GM18519 (cell line): Measurements from ENCODE around the gene NUP50.
"Not testable (repeated sequence)": the region's sequence is repeated elsewhere in the genome, so short reads cannot be mapped to it uniquely, and the experiment has no call there.

Source experiments
- ATAC-seq: cut with Tn5 transposase; IDR thresholded peaks from one replicate; pipeline ENCODE4 v1.9.1; 2021; ENCODE audit warnings: mild to moderate bottlenecking, moderate library complexity; ENCODE audit not compliant: unreplicated experiment, low FRiP score

Gene NUP50

DNA sequence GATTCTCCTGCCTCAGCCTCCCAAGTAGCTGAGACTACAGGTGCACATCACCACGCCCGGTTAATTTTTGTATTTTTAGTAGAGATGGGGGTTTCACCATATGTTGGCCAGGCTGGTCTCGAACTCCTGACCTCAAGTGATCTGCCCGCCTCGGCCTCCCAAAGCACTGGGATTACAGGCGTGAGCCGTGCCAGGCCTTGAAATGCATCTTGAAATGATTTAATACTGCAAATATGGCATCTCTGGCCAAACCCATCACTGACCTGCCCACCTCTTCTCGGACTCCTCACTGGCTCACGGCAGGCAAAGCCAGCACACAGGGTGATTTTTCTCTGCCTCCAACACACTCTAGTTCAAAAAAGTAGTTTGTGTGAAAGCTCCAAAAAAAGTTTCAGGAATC is 28.0 kb downstream of the NUP50 start:
- not testable (repeated sequence) for ATAC-seq

DNA sequence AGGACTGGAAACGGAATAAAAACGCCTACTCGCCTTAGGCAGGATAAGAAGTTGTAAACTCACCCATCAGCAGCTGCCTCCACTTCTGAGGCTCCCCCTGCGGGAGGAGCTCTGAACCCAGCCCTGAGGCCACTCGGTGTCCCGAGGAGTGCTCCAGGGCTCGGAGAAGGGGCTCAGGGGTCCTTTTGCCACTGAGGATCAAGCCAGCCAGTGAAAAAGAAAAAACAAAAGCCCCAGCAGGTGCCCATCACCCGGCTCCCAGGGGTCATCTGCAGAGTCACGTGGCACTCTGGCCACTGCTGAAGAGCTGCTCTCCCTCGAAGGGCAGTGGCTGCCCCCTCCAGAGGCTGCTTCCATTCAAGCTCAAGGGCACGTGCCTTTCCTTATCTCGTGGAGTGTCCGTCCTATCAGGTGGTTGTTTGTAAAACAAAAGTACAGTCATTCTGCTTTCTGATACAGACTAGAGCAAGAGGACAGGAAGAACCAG is 29.0 kb downstream of the NUP50 start:
- ATAC-seq, result no peak

DNA sequence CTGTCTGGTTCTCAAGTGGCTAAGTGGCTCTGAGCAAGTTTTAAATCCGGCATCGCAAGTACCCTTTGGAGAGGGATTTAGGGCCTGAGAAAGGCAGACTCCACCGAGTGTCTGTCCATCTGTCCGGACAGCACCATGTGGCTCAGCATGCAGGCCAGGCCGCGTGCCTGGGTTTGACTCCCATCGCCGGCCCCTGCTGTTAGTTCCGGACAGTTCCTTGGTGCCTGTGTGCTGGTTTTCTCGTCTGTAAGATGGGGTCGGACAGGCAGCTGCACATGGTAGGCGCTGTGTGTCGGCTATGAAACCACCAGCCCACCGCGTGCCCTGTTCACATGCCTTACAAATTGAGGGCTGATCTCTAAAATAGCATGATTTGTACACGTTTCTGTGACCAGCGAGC is 31.0 kb downstream of the NUP50 start:
- no peak for ATAC-seq

DNA sequence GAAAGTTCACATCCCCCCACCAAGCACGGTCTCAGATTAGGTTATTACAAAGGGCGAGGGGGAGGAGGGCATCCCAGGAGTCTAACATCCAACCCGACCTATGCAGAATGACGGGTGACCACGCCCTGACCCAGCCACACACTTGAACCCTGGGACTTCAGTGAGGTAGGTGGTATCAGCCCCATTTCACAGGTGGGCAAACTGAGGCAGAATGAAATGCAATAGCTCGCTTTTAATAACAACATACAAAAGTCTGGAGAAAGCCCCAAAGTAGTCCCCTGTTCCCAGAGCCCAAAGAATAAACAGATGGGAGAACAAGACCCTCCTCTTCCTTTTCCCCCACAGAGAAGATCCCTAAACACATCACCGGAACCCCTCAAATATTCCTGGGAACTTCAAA is 31.9 kb downstream of the NUP50 start:
- ATAC-seq, result no peak

DNA sequence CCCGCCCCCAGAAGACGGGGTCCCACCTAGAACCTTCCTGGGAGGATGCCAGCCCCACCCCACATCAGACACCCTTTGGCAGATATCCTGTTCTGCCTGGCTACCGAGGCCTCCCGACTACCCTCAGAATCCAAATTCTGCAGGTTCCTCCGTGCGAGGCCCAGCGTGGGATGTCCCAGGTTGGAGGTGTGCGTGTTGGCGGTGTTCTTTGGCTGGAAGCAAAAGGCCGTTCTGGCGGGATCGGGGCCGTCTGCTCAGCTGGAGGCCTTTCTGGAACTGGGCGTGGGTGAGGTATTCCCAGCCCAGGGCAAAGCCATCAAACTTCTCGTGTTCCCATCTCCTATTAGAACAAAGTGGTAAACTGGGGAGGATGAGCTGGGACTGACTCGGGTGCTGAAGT is 32.6 kb downstream of the NUP50 start:
- ATAC-seq, result no peak

DNA sequence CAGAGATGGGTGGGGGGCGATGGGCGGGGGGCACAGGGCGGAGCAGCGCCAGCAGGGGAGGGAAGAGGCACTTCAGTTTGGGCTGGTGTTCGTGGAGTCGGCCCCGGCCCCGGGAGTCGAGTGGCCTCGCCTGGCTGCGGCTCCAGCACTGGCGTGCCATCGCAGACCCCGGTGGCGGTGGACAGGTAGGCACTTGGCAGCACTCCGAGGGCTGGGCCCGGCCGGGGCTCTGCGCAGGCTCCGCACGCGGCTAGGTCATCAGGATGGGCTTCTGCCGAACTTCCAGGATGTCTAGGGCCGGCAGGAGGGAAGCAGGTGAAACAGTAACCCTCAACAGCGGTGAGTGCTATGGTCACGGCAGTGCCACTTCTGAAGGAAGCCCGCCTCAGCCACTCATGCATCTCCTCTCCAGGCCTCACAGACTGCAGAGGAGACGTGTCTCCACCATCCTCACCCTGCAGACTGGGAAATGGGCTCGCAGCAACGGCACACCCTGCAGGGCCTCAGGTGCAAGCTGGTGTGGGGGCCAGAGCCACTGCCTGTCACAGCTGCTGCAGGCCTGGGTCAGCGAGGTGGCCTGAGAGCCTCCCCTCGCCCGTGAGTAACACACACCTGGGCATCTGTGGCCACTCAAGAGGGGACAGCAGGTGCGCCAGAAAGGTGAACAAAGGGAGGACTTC is 33.3 kb downstream of the NUP50 start:
- ATAC-seq, result no peak

DNA sequence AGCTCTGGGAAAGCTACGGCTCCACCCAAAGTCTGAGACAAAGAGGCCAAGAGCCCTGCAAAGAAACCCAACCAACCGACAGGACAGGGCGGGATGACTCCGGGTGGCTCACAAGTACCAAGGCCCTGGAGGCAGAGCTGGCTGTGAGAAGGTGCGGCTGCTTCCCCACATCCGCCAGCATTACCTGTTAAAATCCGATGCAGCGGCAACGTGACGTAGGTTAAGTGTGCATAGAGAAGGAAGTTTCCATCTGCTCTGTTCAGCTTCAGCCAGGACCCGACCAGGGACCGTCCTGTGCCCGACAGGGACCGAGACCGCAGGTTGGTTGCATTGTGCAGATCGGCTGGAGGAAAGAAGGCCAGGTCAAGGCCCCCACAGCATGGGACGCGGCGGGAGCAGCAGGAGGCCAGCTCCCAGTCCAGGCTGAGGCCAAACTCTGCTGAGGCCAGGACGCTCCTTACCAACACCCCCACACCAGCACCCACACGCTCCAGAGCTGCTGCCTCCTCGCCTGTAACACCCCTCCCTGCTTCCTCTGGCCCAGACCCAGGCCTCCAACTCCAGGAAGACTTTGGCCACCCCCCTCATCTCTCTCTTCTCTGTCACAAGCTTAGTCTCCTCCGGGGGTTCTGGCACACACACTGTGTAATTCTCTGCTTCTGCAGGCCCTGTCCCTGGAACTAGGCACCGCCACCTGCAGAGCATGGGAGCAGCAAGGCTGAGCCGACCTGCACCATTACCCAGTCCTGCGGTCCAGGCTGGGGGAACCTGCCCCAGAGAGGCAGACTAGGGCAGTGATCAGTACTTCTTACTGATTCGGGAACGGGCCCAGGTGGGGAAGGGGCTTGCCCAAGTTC is 34.1 kb downstream of the NUP50 start:
- no peak for ATAC-seq

DNA sequence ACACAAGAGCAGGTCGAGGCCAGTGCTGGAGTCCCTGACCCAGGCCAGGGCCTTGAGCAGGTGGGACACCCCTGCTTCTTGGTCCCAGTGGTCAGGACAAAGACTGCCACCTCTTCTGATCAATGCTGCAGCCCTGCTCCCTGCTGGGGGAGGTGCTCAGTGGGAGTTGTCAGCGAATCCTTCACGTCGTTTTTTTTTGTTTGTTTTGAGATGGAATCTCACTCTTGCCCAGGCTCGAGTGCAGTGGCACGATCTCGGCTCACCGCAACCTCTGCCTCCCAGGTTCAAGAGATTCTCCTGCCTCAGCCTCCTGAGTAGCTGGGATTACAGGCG is 34.7 kb downstream of the NUP50 start:
- ATAC-seq, result no peak

DNA sequence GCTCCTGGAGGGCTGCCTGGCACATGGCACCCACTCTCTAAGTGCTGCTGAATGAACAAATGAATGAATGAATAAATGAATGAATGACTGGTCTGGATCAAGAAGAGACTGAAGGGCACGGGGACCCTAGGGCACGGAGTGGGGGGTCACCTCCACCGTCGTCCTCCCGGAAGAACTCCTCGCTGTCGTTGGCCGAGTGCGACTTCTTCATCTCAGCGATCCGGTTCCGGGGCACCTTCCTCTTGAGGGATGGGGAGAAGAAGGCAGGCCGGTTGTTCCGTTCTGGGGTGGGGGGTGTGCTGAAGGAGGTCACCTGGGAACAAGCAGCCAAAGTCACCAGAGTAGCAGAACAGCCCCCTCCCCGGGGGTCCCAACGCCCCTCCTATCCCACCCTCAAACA is 36.0 kb downstream of the NUP50 start:
- ATAC-seq, result no peak

DNA sequence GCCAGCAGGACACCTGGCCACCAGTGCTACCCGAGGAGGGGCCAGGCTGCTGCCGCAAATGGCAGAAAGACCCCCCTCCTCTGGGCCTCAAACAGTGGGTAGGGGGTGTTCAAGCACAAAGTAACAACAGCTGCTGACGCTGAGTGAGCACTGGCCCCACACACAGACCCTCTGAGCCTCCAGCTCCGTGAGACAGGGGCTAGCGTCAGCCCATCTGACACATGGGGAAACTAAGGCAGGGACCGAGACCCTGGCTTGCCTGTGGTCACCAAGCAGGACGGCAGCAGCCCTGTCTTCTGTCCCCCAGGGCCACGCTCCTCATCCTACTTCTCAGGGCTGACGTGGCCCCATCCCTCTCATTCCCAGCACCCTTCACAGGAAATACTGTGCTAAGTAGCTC is 36.5 kb downstream of the NUP50 start:
- ATAC-seq, result no peak

DNA sequence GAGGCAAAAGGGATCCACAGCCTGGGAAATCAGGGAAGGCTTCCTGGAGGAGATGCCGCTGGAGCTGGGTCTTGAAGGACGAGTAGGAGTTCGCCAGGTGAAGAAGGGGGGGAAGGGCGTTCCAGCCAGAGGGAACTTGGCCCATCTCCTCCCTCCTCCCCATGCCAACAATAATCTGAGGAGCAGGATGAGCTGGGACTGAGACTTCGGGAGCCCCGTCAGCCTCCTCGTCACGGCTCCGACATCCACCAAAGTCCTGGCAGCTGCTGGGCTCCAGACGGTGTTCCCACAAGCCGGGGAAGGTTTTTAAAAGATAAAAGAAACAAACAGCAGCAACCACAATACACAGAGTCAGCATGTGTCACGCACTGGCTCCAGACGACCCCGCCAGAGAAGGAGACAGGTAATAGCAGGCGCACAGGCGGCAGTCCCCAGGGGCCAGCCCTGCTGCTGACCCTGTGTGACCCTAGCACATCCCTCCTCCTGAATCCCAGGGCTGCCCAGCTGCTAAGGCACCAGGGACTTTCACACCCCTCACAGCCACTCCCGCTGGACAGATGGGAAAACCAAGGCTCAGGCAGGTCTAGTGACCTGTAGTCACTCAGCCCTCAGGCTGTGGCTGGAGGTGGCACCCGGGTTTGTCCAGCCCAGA is 37.3 kb downstream of the NUP50 start:
- ATAC-seq, result no peak

DNA sequence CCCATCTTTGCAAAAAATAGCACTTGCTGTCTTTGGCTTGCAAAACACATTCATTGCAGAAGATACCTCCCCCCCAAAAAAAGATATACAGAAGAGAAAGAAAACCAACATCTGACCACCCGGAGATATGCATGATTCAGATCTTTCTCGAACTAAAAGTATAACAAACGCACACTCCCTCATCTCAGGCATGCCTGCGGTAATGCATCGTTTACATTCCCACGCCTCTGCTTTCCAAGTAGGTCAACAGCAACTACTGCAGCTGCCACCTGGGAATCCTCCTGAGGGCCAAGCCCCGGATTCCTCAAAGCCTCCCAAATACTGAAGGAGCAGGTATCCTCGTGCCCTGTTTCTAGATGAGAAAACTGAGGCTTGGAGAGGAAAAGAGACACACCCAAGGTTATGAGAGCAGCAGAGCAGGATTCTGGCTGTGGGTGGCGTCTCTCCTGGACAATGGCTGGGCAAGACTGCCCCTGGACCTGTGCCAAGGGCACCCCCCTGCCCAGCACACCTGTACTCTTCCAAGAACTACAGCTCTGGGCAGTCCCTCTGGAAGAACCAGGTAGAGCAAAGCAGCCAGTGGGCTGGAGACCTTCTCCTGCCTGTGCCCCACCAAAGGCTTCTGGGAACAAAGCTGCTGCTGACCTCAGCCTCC is 38.1 kb downstream of the NUP50 start:
- ATAC-seq, result no peak

DNA sequence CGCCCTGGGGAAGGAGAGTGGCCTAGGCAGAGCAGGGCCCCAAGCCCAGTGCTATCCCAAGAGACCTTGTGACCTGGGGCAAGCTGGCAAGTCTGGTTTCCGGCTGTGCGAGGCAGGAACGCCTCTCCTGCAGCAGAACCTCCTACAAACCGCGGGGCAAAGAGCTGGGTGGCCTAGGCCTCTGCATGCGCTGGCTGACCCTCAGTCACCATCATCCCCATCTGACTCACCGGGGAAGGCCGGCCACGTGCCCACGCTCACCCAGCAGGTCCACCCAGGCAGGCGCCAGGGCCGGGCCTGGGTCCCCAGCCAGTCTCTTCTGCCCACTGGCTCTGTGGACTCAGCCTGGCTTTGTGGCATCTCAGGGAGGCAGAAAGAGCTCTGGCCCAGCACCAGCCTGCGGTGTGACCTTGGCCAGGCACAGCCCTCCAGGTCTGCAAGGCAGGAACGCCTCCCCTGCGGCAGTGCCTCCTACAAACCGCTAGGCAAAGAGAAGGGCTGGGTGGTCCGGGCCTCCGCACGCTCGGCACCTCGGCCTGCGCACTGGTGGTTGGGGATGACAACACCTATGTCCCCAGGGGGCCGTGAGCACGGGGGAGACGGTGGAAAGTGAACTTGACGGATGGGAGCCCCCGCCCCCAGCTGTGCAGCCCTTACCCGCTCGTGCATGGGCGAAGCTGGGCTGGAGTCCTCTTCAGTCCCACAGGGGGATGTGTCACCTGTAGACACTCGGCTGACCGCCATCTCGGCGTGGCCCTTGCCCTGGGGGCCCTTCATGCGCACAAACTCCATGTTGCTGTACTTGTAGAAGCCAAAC is 38.8 kb downstream of the NUP50 start:
- no peak for ATAC-seq

DNA sequence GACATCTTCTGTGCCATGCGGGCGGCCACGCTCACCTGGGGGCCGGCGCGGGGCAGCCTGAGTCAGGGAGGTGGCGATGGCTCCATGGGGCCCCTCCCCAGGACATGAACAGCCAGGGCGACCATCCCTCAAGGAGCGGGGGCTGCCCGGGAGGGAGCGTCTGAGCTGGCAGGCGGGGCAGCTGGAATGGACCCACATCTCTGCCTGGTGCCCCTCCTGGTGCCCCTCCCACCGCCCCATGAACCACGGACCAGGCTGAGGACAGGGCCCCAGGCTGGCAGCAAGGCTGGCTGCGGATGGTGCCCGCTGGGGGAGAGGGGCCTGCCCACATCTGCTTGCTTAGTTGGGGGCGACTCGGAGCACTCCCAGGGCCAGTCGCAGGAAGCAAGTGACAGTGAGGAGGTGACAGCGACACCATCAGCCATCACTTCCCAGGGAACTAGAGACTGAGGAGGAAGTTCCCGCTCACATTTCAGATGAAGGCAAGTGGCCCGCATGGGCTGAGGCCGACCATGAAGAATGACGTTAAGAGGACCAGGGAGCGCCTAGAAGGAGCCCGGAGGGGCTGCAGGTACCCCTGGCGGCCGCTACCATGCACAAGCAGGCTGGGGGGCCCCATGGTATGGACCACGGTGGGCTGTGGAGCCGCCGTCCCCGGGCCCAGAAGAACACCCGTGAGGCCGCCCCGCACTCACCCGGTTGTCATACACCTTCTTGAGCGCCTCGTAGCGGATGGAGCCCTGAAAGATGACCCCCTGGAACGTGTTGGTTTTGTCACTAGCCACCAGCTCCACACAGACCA is 39.6 kb downstream of the NUP50 start:
- ATAC-seq, result no peak

DNA sequence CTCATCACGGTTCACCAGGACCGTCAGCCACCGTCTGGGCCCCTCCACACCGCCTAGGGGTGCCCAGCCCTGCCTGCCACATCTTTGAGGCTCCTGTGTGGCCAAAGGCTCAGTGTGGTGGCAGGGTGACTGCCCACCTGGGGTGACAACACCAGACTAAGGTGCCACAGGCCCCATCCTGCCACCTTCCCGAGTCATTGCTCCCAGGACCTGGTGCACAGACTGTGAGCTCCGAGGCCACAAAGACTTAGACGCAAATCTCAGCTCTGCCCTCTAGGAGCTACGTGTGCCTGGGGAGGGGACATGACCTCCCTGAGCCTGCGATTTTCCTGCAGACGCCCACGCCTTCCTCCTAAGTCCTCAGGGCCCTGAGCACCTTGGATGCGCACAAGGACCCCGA is 40.5 kb downstream of the NUP50 start:
- ATAC-seq, result no peak

DNA sequence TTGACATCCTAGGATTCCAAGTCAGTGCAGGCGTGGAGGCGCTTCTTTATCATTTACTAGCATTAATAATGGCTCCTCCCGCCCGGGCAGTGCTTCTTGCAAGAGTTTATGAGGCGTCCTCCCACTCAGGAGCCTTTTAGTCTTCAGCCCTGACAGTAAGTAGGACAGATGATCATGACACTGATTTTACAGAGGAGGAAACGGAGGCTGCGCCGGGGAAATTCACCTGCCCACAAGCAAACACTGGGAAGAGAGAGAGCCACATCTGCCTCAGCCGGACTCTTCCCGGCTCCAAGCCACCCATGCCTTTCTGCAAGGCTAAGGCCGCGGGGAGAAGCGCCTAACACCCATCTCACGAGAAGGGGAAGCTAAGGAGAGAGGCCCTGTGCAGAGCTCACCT is 41.1 kb downstream of the NUP50 start:
- ATAC-seq, result no peak

DNA sequence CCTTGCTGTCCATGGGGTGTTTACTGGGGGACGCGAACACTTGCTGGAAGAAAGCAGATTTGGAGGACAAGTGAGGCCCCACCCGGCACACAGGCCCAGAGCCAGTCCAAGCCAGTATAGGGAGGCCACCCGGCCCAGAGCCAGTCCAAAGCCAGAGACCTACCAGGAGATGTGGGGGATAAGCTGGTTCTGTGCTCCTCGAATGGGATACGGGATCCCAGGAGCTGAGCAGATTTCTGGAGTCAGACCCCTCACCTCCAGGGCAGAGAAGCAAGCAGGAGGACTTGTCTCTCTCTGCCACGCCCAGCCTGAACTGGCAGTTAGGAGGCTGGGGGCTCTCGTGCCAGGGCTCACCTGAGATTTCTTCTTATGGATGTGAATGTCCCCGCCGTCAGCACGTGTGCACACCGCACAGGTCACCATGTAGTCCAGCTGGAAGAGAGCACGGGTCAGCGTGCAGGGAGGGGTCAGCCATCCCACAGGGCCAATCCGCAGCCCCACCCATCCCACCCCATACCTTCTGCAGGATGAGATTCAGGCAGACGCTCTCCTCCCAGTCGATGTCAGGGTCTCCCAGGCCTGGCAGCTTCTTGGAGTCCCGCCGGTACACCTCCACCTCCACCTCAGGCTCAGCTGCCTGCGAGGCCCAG is 41.7 kb downstream of the NUP50 start:
- ATAC-seq, result no peak

DNA sequence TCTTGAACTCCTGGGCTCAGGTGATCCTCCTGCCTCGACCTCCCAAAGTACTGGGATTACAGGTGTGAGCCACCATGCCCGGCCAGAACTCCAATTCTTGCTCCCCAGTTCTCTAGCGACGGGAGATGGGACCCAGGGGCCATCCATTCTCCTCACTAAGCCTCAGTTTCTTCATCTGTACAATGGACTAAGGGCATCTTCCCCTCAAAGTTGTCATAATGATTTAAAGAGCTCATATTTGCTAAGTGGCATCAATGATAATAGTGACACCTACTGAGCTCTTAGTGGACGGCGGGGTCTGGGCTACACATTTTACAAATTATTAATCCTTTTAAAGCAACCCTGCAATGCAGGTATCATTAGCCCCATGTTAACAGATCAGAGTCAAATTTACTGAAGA is 42.5 kb downstream of the NUP50 start:
- ATAC-seq, result no peak

DNA sequence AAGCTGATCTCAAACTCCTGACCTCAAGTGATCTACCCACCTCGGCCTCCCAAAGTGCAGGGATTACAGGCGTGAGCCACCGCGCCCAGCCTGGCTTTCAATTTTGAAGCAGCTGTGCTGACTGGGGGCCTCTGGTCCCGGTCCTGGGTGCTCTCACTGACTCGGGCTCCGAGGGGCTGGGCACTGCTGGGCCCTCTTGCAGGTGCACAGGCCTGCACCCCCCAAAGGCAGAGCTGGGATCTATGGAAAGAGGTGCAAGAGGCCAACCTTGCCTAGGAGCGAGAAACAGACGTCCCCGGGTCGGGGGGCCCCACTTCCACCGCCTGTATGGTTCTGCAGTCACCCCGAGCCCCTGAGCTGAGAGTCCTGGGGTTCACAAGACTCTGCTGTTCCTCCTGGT is 43.8 kb downstream of the NUP50 start:
- no peak for ATAC-seq
